ENCODE results near the gene FDX2. TPM values are rescaled to one million over a fixed set of nuclear protein-coding genes. Genes with fewer than 3 reads are reported as not detected.

FDX2 gene
- total and polyA plus RNA-seq, 2 of the 13 experiments (the other 11 are each of a cell fraction or from before 2014, with no cell fraction given), result 21.0 to 24.7 TPM

DNA sequence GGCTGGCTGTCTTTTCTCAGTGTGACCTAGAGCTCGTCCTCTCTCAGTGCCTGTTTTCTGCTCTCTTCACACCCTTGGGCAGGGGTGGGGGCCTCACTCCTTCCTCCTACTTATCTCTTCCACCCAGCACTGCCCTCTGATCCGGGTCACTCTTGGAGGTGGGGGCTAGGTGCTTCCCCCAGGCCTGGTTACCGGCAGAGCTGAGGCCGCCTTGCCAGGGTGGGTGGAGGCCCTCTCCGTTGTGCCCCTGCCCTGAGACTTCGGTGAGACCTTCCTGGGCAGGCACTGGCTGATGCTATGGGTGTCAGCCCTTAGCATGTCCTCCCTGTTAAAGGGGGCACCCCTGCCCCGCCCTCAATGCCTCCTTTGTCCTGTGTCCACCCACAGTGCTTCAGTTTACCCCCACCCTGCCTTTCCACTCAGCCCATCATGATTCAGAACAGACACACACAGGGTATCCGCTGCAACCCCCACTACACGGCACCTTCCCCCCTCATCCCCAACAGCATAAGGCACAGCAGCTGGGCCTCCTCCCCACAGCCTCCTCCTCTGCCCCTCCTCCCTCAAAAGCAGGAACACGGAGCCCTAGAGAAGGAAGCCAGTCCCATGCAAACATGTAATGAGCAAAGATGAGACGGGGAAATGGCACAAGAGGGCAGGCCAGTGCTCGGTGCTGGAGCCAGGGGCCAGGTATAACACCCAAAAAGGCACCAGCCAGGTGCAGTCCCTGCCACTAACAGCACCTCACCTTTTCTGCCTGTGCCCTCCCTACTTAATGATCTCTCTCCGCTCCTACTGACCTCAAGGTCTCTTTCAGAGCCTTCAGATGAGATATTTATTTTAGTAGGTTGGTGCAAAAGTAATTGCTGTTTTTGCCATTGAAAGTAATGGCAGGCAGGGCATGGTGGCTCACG is 16.0 kb downstream of the FDX2 start:
- in situ Hi-C loops (cut with HindIII; ENCODE audit: extremely low pct_ligation_motif_present, low pct_unique_long_range_greater_than_20kb), result no loop called here
- no peaks in the 10 kb centered on the region for H3K9me3 ChIP-seq (ENCODE audit: low read length)
- no peak overlapping the region for H2AFZ ChIP-seq (ENCODE audit: low read length)
- no peaks in the 10 kb centered on the region for H4K20me1 ChIP-seq (ENCODE audit: insufficient read depth, low read length)
- ChIA-PET POLR2A (interaction anchor here (0.6 to 2.0 kb wide), 5 partner anchors 10 to 83 kb away, joined by 3 to 5 read pairs (median 3); partner anchors contain the start of genes ICAM1, TYK2 and ZGLP1), CTCF (ENCODE audit: low intra/inter-chr PET ratio, low total read pairs) (no interaction called here)
- 8% methylated on average over 11 of the region's 14 CpGs for WGBS (ENCODE audit: low lambda C conversion rate)
- intact Hi-C loops (cut with micrococcal nuclease; ENCODE audit: unreplicated experiment), result no loop called here
- H3K36me3 ChIP-seq (replicated peaks in 1 of 2; ENCODE audit: control insufficient read depth in 1 of 2, insufficient read depth in 2 of 2, low read length in 2 of 2), result no peaks in the 10 kb centered on the region
- no peak for FAIRE-seq
- ATAC-seq, result peak; percentile 45
- no peaks in the 10 kb centered on the region for H3K79me2 ChIP-seq (ENCODE audit: insufficient read depth, low read length)
- H3K4me2 ChIP-seq (ENCODE audit: low read depth, low read length), result peak overlapping the region; percentile 74
- H3K4me3 ChIP-seq (replicated peaks in 1 of 3; ENCODE audit: insufficient read depth in 1 of 3, low read depth in 2 of 3, low read length in 3 of 3), result peak overlapping the region in 1 of 3 experiments; percentile 61; a peak in 2 of 6 replicates
- H3K27ac ChIP-seq (ENCODE audit: extremely low read length, insufficient read depth, low read length), result no peak overlapping the region
- peaks cover 0 to 4% of the 10 kb centered on the region in 2 experiments; a peak in 1 of 5 replicates for H3K27me3 ChIP-seq (ENCODE audit: control insufficient read depth in 1 of 2, insufficient read depth in 2 of 2, low read length in 2 of 2)
- H3K4me1 ChIP-seq (ENCODE audit: insufficient read depth, low read length), result peaks cover 37% of the 10 kb centered on the region
- no TSS peak for BruUV-seq (replicated peaks)
- no peak overlapping the region for H3K9ac ChIP-seq (ENCODE audit: insufficient read depth, low read depth, low read length)
- DNase-seq (ENCODE audit: low spot score), result no peak
- TF ChIP-seq STAT5B (CRISPR knock-in tag; IDR thresholded peaks at IDR 0.05) (no peak), ZNF333 (CRISPR knock-in tag; IDR thresholded peaks at IDR 0.05; ENCODE audit: borderline replicate concordance) (no peak), ZNF335 (CRISPR knock-in tag; IDR thresholded peaks at IDR 0.05) (0 out of 2 replicates have a peak, but pooled peaks have one; percentile 41), PCBP2 (optimal IDR thresholded peaks at IDR 0.05; ENCODE audit: low read depth, low read length, poor library complexity, severe bottlenecking) (no peak), REL (CRISPR knock-in tag; conservative IDR thresholded peaks at IDR 0.05) (no peak), MYNN (CRISPR knock-in tag; IDR thresholded peaks at IDR 0.05; ENCODE audit: low read depth) (no peak), XRCC5 (optimal IDR thresholded peaks at IDR 0.05; ENCODE audit: low read length) (no peak), ISX (CRISPR knock-in tag; conservative IDR thresholded peaks at IDR 0.05) (no peak), SP1 (IDR thresholded peaks at IDR 0.05) (no peak), SP1 (CRISPR knock-in tag; IDR thresholded peaks at IDR 0.05) (no peak), TBX2 (CRISPR knock-in tag; IDR thresholded peaks at IDR 0.05; ENCODE audit: borderline replicate concordance) (0 out of 2 replicates have a peak, but pooled peaks have one; percentile 13), ZC3H4 (CRISPR knock-in tag; IDR thresholded peaks at IDR 0.05; ENCODE audit: borderline replicate concordance) (no peak)
- TF ChIP-seq, protein P1, sequence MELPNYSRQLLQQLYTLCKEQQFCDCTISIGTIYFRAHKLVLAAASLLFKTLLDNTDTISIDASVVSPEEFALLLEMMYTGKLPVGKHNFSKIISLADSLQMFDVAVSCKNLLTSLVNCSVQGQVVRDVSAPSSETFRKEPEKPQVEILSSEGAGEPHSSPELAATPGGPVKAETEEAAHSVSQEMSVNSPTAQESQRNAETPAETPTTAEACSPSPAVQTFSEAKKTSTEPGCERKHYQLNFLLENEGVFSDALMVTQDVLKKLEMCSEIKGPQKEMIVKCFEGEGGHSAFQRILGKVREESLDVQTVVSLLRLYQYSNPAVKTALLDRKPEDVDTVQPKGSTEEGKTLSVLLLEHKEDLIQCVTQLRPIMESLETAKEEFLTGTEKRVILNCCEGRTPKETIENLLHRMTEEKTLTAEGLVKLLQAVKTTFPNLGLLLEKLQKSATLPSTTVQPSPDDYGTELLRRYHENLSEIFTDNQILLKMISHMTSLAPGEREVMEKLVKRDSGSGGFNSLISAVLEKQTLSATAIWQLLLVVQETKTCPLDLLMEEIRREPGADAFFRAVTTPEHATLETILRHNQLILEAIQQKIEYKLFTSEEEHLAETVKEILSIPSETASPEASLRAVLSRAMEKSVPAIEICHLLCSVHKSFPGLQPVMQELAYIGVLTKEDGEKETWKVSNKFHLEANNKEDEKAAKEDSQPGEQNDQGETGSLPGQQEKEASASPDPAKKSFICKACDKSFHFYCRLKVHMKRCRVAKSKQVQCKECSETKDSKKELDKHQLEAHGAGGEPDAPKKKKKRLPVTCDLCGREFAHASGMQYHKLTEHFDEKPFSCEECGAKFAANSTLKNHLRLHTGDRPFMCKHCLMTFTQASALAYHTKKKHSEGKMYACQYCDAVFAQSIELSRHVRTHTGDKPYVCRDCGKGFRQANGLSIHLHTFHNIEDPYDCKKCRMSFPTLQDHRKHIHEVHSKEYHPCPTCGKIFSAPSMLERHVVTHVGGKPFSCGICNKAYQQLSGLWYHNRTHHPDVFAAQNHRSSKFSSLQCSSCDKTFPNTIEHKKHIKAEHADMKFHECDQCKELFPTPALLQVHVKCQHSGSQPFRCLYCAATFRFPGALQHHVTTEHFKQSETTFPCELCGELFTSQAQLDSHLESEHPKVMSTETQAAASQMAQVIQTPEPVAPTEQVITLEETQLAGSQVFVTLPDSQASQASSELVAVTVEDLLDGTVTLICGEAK (IDR thresholded peaks at IDR 0.05), result peak; percentile 51; the same call in 1 of the 2 replicates
- TF ChIP-seq, protein P1 (CRISPR knock-in tag; IDR thresholded peaks at IDR 0.05), result no peak
